Hematopoietic multipotent progenitor cell treated with erythropoietin and hydrocortisone succinate and interleukin-3 and kit ligand, for 4 days (in vitro differentiated cells): ENCODE measurements around the gene MEG3.

Source experiments
- DNase-seq: peaks from one replicate; pipeline ENCODE4 v3.0.0-alpha.2; 2015

The MEG3 gene

DNA sequence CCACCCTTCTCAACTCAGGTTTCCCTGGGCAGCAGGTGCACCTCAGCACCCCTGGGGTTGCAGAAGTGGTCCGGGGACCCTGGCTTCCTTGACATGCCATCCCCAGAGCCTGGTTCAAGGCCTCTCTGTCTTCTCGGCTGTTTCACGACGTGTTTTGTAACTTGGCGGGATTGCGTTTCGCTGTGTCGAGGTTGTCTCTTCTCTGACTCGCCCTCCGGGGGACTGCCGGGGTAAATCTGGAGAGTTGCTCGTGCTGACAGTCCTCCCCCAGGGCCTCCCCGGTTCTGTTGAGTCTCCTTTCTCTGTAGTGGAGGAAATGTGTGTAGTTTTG, 25.6 kb downstream of the MEG3 start:
- DNase-seq = no peak

DNA sequence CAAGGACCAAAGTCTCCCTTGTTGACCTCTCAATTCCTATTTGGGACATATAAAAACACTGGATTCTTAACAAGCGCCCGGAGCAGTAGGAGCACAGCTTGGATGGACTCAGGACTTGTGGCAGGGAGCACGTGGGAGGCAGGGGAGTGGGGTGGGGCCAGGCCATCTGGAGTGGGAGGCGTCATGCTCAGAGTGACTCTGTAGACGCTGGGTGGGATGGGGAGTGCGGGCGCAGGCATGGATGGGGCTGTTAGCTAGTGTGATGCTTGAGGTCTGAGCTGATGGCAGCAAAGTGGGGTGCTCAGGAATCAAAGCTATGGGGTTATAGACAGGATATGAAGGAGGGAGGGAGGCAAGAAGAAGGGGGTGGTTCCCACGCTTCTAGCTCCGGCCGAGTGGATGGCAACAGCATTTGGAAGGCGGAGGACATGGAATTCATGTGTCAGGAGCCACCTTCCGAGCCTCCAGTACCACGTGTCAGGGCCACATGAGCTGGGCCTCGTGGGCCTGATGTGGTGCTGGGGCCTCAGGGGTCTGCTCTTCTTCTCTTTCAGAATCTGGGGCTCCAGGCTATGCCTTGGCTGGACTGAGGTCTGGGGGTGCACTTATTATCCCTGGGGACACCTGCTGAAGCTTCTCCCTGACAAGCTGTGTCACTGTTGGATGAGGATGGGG, 26.2 kb downstream of the MEG3 start:
- no peak for DNase-seq

DNA sequence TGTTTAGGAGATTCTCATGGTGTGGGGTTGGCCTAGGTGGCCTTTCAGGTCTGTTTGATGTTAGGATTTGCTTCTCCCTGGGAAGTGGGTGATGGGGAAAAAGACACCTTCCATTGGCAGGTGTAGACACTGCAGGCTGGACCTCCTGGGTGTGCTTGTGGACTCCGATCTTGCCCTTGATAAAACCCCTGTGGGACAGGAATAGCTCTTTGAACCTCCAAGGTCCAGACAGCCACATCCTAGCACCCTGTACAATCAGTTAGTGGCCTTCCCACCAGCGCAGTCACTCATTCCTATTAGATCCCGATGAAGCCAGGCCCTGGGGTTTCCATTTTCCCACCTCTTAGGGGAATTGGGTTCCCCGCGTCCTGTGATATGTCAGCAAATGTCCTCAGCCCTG, 28.5 kb downstream of the MEG3 start:
- no peak for DNase-seq

DNA sequence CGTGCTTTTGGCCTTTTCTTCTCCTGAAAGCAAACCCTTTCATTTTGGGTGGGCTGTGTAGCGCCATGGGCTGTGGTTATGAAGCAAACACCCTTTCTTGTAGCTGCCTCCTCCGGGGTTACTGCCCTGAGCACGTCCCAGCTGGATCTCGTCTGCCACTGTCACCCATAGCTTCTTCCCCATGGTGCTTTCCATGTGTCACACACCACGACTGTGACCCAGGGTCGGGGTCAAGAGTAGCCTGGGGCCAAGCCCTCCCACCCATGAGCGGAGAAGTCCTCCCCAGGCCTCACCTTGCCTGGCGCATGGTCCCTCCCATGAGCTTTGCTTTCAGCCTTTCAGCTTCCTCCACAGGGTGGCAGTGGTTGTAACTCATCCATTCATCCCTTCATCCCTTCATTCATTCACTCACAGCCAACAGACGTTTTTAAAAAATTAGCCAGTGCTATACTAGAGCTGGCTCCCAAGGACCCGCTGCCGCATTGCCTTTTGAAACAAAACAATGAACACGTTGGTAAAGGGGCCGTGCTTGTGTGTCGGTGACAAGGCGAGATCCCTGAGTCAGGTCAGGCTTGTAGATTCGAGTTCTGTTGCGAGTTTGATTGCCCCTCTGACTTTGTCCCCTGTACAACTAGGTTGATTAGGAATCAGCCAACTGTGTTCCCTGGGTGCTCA, 29.5 kb downstream of the MEG3 start:
- no peak for DNase-seq

DNA sequence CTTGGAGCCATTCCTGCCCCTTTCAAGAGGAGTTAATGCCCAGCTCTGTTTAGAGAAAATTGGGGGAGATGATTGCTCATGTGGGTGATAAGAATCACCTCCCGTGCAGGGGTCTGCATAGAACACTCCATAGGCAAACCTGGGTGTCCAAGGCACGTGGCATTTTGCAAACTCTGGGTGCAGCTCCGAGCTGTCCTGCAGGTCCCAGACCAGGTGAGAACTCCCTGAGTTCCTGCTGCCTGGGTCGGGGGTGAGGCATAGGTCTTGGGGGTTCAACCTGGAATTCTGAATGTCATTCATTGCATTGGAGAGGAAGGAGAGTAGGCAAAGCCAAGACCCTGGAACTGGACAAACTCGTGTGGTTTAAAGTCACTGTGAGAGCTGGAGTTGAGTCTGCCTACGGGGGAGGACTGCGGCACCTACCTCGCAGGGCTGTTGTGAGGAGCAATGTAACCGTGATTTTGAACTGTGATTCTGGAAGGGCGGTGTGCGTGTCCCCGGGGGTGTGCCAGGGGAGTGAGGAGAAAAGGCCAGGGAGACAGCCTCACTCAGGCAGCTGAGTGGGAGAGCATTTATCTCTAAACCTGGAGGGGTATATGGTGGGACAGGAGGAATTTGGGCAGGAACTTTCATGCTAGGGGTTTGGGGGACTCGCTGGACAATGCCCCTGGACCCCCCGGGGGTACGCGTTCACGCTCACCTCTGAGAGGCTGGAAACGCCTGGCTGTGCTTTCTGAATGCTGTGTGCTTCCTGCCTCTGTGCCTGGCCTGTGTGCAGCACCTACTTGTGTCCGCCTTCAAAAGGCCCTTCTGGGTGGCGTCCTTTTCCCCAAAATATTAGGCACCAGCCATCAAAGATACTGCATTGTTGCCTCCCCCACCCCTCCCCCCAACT, 30.4 kb downstream of the MEG3 start:
- DNase-seq = no peak

DNA sequence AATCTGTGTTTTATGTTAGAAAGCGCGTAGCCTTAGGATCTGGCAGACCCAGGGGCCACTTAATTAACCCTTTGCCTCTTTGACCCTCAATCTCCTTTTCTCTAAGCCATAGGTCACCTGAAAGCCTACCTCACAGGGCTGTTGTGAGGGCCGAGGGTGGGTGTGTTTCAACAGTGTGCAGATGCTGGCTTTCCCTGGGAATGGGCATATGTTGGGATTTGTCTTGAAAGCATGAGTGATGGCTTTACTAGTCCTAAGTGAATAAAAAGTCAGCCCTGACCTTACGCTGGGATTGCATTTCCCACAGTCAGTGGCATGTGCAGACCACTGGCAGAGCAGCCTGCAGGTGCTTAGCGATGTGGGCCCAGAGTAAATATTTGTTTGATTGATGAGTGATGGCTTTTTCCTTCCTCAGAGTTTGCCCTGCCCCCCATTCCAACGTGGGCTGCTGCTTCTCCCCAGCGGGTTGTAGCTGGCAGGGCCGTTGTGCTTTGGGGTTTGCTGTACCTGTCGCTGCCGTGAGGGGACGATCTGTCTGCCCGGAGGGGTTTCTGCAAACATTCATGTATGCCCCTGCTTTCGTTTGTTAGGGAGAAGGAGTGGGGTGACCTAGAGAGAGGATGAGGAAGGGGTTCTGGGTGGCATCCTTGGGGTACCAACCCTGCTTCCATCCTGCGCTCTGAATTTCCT, 31.5 kb downstream of the MEG3 start:
- DNase-seq = no peak

DNA sequence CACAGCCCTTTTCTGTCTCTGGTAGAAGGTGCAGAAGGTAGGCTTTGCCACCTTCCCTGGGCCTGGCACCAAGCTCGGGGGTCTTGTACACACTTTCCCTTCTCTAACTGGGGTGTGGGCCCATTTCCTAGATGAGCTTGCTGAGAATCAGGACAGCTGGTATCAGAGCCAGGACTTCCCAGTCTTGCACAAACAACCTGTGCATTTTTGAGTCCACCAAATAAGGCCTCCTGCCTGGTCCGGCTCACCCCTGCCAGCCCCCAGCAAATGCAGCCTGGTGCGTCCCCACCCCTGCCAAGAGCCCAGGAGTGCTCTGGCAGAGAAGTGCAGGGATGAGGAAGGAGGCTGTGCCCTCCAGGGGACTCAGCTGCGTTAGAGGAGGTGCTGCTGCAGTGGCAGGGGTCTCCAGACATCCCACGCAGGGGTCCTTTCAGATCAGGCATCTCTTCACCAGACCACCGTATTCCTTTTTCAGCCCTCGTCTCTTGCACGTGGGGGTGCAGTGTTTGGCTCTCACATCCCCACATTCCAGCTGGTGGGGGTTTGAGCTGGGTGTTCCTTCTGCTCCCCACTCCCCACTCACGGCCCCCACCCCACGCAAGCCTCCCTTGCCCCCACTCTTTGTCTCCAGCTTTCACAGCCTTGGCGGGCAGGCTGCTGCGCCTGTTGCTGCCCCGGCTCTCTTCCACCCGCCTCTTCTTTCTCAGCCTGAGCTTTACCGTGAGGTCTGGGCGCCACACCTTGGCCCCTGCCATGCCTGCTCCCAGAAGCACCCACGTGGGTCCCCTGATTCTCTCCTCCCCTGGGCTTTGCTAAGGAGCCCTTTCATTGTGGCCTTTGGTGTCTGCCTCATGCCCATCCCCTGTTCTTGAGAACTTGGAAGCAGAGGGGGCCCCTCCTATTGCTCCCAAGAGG, 32.3 kb downstream of the MEG3 start:
- DNase-seq = no peak

DNA sequence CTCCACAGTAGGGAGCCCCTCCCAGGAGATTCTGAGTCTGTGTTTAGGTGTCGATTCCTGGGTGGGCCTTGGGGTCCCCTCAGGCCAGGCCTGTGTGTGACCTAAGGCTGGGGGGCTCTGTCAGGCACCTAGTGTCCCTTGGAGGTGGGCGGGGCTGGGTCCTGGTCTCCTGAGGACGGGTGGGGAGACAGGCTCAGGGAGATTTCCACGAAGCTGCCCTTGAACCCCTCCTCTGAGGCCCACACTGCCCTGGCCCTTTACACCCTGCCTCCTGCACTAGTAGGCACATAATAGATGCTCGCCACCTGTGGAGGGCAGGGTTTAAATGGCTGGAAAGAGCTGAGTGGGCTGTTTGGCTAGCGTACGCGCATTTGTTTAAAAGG, 32.9 kb downstream of the MEG3 start:
- DNase-seq = no peak

DNA sequence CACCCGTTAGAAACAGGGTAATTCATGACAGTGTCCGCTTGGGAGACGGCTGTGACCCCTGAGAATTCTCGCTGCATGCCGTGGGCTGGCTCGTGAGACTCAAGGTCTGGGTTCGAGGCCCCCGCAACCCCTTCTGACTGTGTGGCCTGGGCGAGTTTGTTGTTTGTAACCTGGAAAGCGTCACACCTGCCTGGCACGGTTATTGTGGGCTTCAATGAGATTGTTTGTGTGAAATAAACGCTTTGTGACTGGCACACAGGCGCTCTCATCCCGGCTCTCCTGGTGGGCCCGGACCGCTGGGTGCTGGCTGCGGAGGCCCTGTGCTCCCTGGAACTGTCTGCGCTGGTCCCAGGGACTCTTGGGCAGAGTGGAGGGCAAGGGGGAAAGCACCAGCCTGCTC, 33.9 kb downstream of the MEG3 start:
- DNase-seq = no peak

DNA sequence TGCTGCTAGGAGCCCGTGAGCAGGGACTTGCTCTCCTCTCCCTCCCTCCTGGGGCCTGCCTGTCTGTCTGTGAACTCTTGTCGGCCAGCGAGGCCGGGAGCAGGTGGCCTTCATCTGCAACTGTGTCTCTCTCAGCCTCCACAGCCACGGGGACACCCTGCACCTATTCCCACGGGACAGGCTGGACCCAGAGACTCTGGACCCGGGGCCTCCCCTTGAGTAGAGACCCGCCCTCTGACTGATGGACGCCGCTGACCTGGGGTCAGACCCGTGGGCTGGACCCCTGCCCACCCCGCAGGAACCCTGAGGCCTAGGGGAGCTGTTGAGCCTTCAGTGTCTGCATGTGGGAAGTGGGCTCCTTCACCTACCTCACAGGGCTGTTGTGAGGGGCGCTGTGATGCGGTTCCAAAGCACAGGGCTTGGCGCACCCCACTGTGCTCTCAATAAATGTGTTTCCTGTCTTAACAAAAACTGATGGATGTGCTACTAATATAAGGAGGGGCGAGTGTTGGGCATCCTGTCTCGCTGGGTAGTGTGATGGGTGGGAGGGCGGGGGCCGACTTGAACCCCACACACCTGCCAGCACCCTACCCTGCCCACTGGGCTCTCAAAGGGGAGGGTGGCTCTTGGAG, 34.8 kb downstream of the MEG3 start:
- no peak for DNase-seq

DNA sequence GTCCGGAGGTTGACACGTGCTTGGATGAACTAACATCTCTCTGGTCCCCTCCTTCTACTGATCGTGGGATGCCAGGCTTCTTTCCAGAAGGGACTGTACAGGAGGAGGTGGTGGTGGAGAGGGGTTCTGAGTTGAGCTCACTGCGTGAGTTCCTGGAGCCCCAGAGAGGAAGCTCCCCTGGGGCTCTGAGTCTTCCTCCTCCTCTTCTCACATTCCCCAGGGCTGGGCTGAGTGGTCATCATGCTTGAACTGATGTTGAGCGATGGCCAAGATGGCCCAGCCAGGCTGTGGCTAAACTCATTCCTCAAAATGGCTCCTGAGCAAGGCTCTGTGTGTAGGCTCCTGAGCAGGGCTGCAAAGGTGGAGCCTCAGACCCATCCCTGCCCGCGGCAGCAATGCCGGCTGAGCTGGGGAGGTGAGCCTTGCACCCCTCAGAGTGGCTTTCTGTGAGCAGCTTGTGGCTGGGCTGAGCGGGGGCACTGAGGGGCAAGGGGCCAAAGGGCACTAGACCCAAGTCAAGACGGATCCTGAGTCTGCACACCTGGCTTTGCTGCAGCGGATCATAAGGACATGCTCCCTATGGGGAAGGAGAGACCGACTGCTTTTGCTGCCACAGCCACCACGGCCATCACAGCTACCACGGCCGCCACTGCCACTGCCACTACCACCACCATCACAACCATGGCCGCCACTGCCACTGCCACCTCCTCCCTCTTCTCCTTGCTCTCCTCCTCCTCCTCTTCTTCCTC, 35.4 kb downstream of the MEG3 start:
- no peak for DNase-seq

DNA sequence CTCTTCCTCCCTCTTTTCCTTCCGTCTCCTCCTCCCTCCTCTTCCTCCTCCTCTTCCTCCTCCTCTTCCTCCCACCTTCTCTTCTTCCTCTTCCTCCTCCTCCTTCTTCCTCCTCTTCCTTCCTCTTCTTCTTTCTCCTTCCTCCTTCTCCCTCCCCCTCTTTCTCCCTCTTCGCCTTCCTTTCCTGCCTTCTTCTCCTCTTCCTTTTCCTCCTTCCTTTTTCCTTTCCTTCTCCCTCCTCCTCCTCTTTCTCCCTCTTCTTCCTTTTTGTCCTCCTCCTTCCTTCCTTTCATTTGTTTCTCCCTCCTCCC, 36.0 kb downstream of the MEG3 start:
- no peak for DNase-seq

DNA sequence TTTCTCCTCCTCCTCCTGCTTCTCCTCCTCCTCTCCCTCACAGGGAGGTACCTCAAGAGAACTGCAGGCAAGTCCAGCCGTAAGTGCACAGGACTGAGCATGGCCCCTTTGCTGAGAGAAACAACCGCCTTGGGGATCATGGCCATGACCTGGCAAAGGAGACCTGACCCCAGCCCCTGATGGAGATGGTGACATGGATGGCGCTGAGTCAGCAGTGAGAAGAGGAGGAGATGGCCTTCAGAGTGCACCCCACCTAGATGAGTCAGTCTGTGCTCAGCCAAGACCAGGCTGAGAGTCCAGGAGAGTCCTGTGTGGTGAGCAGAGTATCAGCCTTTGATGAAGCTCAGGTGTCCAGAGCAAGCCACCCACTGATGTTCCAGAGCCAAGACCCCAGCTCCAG, 36.4 kb downstream of the MEG3 start:
- no peak for DNase-seq

DNA sequence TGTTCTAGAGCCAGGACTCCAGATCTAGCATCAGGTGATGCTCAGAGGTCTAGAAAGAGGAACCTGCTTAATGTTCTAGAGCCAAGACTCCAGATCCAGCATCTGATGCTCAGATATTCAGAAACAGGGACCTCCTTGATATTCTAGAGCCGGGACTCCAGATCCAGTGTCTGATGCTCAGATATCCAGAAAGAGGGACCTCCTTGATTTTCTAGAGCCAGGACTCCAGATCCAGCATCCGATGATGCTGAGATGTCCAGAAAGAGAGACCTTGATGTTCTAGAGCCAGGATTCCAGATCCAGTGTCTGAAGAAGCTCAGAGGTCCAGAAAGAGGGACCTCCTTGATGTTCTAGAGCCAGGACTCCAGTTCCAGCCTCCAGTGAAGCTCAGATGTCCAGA, 36.9 kb downstream of the MEG3 start:
- no peak for DNase-seq

DNA sequence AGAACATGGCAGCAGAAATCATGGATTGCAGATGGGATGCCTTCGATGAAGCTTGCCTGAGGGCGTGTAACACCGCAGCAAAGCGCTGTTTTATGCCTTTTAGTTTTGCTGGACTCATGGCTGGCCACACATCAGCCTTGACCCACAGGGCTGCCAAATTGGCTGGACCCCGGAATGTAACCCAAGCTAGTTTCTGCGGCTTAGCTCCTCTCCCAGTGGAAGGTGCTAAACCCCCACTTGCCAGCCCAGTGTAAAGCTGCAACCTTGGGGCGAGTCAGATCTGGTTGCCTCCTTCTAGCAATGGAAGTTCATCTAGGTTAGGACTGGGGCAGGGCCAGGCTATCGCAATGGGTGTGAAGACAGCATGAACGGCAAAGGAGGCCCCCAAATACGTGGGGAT, 38.3 kb downstream of the MEG3 start:
- no peak for DNase-seq

DNA sequence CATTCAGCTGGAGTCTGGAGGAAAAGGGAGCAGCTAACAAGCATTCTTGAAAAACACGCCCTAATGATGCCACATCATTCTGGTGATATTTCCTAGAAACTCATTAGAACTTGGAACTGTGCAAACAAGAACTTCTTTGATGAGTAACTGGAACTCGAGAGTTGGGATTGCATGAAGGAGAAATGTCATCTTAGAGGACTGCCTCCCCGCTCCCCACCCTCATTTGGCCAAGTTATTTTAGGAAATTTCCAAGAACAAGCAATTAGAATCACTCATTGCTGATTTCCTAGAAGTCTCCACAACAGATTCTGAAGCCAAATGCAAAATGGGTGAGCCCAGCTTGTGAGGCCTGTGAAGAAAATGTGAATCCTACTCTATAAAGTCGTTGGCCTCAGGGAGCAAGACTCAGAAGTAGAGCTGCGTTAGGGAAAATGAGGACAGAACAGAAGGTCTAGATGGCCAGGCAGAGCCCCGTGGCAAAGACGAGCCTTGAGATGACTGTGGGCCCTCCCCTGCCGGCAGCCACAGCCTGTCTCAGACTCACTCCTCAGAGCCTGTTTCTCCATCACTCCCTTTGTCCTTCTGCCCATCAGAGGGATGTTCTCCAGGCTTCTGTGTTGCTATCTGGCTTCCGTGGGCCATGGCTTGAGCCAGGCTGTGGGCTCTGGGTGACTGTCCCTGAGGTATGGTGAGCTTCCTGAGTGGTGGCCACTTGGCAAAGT, 39.2 kb downstream of the MEG3 start:
- DNase-seq = no peak

DNA sequence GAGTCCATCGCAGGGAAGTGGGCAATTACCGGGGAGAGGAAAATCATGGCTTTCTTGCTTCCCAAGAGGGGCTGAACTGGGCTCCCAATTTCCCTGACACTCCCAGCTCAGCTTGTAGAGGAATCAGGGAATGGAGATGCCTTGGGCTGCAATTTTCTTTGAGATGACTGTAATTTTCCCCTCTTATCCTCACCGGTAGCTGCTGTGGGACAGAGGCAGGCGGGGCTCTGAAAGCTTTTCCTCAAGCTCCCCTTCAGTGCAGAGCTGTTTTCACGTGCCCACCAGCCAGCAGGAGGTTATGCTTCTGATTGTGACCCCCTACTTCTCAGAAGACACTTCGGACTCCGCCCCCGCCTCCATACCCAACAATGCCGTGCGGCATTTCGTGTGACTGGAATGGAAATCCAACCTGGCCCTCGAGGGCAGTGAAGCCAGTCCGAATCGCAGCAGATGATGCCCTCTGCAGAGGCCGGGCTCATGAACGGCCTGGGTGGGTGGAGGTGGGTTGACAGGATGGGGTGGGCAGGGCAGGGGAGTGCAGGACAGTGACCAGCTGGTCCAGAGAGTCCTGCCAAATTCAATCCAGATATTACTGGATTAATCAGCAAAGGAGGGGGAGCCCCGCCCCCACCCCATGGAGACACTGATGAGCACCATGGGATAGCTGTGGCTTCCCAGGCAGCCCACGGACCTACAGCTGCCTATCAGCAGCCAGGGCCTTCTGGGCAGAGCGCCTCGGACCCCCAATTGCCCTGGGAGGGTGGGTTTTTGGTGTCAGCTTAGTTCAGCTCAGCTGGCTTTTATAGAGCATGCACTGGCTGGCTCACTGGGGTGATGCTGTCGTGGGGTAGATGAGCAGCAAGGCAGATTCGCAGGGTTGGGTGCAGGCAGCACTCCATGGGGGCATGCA, 40.0 kb downstream of the MEG3 start:
- no peak for DNase-seq

DNA sequence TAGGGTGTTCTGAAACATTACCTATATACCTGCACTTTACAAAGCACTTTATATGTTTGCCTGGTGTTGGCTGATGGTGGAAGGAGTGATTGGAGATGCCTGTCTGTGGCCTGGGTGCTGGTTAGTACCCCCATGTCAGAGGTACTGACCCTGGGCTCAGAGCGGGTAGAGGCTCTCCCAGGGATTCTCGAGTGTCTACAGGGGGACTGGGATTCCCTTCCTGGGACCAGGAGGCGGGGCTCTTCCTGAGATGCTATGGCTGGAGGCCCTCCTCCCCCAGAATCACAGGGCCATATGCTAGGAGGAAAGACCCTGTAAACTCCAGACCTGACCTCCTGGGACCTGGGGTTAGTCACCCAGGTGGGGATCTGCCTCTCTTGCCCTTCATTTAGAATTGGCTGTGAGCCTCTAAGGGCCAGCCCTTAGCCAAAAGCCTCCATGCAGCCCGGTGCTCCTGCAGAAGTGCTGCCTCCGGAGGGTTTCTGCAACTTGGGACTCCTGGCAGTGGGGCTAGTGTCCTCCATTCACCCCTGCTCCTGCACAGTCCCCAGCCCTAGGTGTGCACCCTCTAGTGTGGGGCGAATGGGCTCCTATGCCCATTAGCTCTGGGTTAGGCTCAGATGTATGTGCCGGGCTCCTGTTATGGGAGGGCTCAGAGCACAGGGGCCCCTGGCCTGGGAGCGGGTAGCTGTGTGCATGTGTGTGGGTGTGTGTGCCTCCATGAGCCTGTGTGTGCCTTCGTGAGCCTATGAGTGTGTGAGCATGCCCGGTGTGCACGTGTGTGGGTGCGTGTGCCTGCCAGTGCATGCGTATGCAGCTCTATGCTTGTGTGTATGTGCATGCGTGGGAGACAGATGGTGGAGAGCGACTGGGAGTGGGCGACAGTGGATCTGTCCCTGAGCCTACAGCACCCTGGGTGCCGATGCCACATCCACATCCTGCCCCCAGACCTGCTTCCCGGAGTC, 41.0 kb downstream of the MEG3 start:
- DNase-seq = no peak
